Middle frontal gyrus (tissue), 1 donor: ENCODE measurements around the gene KRTAP5-10.
"Not testable (repeated sequence)": the region's sequence is repeated elsewhere in the genome, so short reads cannot be mapped to it uniquely, and the experiment has no call there.

ENCODE experiments used
- DNase-seq: peaks from one replicate; pipeline ENCODE4 v3.0.0-alpha.2; 2015; ENCODE audit warnings: low spot score; ENCODE audit errors: extremely low spot score

KRTAP5-10 gene, protein sequence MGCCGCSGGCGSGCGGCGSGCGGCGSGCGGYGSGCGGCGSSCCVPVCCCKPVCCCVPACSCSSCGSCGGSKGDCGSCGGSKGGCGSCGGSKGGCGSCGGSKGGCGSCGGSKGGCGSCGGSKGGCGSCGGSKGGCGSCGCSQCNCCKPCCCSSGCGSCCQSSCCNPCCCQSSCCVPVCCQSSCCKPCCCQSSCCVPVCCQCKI

DNA sequence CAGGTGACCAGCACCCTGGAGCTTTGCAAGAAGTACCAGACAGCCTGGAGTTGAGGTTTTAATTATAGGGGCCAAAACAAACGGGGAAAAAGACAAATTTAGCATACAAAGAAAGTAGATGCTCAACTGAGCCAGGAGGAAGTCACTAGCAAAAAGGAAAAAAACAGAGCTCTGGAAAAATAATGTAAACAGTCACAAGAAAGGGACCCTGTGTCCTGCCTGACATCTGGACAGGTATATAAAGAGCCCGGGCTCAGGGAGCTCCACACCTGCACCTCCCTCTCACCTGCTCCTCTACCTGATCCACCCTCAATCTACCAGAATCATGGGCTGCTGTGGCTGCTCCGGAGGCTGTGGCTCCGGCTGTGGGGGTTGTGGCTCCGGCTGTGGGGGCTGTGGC, at the start of gene KRTAP5-10:
Gene KRTAP5-10 (plus strand): TSS at position 301 of the 400 bp plus-strand sequence. CDS start 25 bp downstream, at position 326.
- no peak for DNase-seq

DNA sequence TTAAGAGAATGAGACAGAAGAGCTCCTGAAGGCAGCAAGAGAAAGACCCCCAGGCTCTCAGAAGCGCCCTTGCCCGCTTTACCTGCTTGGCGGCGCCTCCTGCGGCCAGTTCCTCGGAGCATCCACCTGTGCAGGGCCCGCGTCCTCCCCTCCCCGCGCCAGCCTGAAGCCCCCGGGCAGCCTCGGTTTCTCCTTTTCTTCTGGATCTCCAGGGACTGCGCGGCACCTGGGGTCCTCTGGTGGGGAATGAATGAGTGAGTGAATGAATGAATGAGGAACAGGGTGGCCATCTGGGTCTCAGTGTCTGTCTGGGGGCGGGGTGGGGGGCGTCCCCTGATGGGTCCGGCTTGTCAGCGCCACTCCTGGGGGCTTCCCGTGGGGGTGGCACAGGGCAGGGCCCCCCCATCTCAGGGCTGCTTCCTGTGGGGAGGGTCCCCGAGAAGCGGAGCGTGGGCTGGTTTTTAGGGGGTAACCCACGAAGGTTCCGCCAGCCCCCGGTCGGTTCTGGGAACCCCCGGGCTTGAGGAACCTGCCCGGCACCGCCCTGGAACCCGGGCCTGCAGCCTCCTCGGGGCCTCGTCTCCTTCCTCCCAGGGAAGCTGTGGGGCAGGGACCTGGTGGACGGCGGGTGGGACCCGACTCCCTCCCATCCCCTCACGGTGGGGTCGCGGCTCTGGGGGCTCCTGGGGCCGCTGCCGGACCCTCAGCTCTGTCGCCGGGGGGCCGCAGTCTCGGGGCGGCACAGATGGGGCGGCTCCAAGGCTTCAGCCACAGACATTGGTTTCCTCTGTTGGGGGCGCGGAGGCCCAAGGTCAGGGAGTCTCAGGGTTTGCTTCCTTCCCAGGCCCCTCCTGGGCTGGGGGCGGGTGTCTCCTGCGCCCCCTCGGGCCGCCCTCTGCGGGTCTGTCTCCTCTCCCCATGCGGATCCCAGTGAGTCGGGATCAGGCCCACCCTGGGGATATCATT, 46.6 kb upstream of the KRTAP5-10 start:
- no peak for DNase-seq

DNA sequence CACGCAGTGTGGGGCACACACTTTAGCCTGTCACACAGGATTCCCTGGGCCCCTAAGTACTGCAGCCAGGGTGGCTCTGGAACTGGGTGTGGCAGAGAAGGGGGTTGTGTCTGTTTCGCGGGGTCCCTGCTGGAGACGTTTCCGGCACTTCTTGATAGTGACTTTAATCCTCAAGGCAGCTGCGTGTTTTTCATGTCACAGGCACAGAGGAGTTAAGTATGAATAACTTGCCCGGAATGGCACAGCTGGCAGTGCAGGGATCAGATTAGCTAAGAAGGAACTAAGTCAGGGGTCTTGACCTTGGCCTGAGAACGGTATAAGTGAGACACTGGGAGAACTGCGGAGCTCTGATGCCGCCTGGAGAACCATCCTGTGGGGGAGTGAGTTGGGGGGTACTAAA, 45.8 kb upstream of the KRTAP5-10 start:
- DNase-seq = no peak

DNA sequence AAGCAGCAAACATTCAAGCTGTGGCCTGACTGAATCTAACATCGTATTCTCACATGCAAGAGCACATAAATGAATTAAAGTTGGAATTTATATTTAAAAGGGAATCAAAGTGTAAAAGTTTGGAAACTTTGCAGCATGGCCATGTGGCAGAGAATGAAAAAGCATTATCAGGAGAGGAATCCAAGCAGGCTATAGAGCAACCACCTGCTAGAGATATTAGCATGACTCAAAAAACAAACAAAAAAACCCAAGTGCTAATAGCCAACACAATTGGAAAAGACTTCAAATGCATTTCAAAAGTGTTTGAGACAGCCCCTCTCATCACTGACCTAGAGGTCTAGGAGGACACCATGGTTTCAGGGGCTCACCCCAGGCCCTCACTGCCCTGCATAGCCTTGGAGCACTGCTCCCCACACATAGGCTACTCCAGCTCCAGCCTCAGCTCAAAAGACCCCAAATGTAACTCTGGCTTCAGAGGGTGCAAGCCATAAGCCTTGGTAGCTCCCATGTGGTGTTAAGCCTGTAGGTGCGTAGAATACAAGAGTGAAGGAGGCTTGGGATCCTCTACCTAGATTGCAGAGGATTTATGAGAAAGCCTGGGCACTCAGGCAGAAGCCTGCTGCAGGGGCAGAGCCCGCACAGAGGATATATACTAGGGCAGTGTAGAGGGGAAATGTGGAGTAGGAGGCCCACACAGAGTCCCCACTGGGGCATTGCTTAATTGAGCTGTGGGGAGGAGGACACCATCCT, 40.0 kb upstream of the KRTAP5-10 start:
- no peak for DNase-seq

DNA sequence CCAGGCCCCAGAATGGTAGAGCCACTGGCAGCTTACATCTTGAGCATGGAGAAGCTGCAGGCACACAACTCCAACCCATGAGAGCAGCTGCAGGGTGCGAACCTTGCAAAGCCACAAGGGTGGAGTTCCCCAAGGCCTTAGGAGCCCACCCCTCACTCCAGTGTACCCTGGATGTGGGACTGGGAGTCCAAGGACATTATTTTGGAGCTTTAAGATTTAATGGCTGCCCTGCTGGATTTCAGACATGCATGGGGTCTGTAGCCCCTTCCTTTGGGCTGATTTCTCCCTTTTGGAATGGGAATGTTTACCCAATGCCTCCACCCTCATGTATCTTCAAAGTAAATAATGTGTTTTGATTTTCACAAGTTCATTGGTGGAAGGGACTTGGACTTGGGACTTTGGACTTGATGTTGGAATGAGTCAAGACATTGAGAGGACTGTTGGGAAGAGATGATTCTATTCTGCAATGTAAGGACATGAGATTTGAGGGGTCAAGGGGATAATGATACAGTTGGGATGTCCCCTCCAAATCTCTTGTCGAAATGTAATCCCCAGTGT, 39.3 kb upstream of the KRTAP5-10 start:
- no peak for DNase-seq

DNA sequence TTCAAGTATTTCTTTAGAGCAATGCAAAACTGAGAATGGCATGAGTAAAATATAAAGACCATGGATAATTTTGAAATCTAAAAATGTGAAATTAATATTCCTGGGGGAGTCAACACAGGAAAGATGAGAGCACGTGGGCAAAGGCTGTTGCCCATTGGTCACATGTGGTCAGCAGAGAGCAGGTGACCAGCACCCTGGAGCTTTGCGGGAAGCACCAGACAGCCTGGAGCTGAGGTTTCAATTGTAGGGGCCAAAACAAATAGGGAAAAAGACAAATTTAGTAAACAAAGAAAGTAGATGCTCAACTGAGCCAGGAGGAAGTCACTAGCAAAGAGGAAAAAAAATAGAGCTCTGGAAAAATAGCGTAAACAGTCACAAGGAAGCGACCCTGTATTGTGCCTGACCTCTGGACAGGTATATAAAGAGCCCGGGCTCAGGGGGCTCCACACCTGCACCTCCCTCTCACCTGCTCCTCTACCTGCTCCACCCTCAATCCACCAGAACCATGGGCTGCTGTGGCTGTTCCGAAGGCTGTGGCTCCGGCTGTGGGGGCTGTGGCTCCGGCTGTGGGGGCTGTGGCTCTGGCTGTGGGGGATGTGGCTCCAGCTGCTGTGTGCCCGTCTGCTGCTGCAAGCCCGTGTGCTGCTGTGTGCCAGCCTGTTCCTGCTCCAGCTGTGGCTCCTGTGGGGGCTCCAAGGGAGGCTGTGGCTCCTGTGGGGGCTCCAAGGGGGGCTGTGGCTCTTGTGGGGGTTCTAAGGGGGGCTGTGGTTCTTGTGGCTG, 38.4 kb upstream of the KRTAP5-10 start, which contains the start of gene KRTAP5-7:
Gene KRTAP5-7 (plus strand): TSS at position 472 of the 780 bp plus-strand sequence. CDS start 34 bp downstream, at position 506.
- not testable (repeated sequence) for DNase-seq

DNA sequence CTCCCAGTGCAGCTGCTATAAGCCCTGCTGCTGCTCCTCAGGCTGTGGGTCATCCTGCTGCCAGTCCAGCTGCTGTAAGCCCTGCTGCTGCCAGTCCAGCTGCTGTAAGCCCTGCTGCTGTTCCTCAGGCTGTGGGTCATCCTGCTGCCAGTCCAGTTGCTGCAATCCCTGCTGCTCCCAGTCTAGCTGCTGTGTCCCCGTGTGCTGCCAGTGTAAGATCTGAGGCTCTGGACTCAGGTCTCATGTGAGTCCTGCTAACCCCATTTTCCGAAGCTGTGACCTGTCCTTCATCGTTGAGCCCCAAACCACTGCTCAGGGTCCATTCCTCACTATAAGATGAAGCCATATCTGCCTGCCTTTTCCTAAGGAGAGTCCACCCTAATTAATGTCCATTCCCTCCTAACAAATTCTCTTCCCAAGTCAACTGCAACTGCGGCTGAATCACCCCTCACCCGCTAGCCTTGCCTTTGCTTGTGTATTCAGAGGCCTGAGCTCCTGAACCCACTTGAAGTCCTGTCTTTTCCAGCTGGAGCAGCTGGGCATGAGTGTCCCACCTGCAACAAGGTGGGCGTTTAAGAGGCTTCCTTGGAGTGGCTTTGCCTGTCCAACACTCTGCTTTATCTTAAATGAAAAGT, 37.7 kb upstream of the KRTAP5-10 start:
- DNase-seq = no peak

DNA sequence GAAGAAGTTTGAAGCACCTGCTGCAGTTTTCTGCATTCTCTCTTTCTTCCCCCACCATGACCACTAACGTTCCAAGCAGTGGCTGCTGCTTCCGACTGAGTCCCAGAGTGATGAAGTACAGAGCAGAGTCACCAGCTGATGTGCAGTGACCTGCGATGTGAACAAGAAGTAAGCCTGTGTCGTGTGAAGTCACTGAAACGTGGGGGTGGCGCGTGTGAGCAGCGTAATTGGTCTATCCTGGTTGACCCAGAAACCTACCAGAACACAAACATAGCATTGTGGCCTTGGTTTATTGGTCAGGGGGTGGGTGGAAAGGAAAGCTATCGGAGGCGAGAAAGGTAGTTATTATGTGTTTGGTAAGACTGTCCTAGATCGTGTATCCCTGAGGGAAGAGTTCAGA, 34.8 kb upstream of the KRTAP5-10 start:
- DNase-seq = no peak

DNA sequence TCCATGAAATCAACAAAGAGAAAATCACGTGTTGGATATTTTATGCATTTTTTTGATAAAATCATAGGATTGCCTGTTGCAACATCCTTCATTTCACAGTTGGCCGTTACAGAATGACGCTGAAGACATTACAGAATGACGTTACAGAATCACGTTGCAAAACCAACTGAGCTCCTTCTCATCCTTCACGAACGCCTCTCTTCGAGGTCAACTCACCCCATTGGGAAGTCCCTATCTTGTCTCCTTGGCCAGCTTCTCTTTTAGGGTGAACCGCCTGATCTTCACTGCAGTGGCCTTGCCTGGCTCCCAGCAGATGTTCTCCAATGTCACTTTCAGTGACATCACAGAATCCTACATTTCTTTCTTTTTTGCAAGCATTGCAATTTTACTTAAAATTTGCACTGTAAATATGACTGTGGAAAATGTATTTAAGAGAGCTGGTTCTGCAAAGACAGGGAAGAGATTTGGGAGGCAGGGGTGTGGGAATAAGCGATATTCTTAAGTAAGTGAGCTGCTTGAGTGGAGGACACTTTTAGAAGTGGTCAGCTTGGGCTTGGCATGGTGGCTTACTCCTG, 33.2 kb upstream of the KRTAP5-10 start:
- no peak for DNase-seq

DNA sequence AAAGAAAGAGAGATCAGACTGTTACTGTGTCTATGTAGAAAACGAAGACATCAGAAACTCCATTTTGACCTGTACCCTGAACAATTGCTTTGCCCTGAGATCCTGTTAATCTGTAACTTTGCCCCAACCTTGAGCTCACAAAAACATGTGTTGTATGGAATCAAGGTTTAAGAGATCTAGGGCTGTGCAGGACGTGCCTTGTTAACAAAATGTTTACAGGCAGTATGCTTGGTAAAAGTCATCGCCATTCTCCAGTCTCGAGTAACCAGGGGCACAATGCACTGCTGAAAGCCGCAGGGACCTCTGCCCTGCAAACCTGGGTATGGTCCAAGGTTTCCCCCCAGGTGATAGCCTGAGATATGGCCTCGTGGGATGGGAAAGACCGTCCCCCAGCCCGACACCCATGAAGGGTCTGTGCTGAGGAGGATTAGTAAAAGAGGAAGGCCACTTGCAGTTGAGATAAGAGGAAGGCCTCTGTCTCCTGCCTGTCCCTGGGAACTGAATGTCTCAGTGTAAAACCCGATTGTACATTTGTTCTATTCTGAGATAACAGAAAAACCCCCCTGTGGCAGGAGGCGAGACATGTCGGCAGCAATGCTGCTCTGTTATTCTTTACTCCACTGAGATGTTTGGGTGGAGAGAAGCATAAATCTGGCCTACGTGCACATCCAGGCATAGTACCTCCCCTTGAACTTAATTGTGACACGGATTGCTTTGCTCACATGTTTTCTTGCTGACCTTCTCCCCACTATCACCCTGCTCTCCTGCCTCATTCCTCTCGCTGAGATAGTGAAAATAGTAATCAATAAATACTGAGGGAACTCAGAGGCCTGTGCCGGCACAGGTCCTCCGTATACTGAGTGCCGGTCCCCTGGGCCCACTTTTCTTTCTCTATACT, 30.4 kb upstream of the KRTAP5-10 start:
- not testable (repeated sequence) for DNase-seq

DNA sequence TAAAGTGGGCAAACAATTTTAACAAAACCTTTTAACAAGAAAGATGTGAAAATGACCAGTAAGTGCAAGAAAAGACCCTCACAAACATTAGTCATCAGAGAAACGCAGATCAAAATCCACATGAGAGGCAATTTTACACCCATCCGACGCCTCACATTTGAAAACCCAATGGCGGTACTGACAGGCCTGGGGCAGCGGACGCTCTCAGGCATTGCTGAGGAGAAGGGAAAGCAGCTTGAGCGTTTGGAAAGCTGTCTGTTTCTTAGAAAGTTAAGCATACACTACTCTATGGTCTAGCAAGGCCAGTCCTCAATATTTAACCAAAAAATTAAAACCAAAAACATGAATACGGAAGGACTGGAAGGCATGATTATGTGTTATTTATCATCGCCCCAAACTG, 29.5 kb upstream of the KRTAP5-10 start:
- no peak for DNase-seq

DNA sequence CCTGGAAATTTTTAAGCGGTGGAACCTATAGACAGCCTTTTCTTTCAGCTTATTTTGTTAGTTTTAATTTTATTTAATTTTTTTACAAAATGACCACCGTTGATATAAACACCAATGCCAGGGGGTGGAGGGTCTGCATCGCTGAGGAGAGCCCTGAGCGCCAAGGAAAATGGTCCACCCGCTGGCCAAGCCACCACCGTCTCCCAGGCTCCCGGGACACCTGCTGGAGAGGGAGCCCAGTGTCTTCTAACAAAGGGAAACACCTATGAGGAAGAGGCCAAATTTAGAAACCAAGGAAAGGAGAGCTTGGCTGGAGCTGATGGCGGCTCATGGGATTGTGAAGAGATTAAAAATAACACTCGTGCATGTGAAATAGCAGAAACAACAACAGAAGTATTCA, 27.8 kb upstream of the KRTAP5-10 start:
- no peak for DNase-seq

DNA sequence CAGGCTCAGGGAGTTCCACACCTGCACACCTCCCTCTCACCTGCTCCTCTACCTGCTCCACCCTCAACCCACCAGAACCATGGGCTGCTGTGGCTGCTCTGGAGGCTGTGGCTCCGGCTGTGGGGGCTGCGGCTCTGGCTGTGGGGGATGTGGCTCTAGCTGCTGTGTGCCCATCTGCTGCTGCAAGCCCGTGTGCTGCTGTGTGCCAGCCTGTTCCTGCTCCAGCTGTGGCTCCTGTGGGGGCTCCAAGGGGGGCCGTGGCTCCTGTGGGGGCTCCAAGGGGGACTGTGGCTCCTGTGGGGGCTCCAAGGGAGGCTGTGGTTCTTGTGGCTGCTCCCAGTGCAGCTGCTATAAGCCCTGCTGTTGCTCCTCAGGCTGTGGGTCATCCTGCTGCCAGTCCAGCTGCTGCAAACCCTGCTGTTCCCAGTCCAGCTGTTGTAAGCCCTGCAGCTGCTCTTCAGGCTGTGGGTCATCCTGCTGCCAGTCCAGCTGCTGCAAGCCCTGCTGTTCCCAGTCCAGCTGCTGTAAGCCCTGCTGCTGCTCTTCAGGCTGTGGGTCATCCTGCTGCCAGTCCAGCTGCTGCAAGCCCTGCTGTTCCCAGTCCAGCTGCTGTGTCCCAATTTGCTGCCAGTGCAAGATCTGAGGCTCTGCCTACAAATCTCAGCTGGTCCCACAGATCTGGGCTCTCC, 27.2 kb upstream of the KRTAP5-10 start, which contains the start of gene KRTAP5-8:
Gene KRTAP5-8 (plus strand): TSS at position 49 of the 689 bp plus-strand sequence. CDS start 31 bp downstream, at position 80.
- not testable (repeated sequence) for DNase-seq

DNA sequence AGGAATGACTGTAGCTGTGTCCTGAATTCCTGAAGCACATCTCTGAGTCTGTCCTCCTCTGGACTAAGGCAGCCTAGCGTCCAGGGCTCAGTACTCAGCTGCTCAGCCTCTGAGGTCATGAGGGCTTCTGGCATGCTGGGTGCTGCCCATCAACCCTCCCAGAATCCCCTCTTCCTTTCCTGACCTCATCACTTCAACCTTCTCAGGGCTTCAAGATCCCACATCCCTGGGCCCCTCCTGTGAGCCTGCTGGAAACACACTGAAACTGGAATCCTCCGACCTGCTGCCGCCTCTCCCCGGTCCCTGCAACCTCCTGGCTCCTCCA, 26.7 kb upstream of the KRTAP5-10 start:
- DNase-seq = no peak

DNA sequence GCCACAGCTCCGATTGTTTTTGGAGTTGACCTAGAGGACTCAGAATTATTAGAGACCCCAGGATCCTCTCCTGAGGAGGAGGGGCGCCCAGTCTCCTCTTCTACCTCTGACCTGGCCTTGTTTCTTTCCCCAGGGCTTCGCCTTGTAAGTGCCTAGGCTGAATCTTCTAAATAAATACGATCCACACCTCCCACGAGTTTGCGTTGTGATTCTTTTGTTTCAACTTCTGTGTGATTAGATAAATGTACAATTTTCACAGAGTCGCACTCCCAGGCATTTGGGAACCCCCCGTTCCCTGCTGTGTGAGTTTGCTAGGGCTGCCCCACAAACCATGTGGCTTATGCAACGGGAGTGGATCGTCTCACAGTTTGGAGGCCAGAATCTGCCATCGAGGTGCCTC, 26.3 kb upstream of the KRTAP5-10 start:
- DNase-seq = no peak

DNA sequence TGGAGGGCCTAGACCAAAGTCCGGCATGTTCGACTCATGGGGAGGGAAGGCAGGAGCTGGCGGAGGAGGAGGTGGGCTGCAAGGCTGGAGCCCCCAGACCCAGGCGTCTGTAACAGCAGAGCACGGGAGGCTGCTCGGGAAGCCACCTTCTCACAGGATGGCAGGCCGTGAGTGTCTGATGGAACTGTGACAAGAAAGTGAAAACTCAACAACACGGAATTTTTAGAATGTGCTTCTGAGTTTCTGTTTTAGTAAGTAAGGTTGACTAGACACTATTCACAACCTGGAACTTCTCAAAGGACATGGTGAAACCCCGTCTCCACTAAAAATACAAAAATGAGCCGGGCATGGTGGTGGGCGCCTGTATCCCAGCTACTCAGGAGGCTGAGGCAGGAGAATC, 25.4 kb upstream of the KRTAP5-10 start:
- DNase-seq = not testable (repeated sequence)

DNA sequence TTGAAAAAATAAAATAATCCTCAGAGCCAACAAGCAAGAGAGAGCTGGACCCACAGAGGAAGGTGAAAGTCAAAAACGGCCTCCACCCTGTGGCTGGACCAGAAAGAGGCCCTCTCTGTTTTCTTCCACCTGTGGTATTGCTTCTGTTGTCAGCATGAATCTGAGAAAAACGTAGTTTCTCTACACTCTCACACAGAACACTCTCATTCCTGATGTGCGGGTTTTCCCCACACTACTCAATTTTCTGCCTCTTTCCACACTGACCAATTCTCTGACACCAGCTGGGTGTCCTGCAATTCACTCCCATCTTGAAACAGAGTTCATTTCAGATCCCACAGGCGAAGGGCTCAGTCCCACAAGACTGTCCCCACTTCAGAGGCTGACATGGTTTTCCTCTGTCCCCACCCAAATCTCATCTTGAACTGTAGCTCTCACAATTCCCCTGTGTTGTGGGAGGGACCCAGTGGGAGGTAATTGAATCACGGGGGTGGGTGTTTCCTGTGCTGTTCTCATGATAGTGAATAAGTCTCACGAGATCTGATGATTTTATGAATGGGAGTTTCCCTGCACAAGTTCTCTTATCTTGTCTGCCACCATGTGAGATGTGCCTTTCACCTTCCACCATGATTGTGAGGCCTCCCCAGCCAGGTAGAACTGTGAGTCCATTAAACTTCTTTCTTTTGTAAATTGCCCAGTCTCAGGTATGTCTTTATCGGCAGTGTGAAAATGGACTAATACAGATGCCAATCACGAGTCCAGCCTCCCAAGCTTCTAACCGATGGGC, 24.6 kb upstream of the KRTAP5-10 start:
- DNase-seq = not testable (repeated sequence)
